H1 (cell line): ENCODE results near the gene RHOH. TPM values are rescaled to one million over a fixed set of nuclear protein-coding genes. Genes with fewer than 3 reads are reported as not detected.

Experiments used
- CBX5 ChIP-seq: fragments of 300-800, 300-1000 bp; sonication (generic); IDR thresholded peaks from 2 replicates; pipeline ENCODE4 v1.7.1; 2016; ENCODE audit warnings: antibody characterized with exemption, low read length, low read depth
- MAX ChIP-seq: IDR thresholded peaks from 2 replicates; pipeline ENCODE4 v1.6.1; 2012; ENCODE audit warnings: inconsistent platforms
- TEAD4 ChIP-seq: IDR thresholded peaks from 2 replicates; pipeline ENCODE4 v1.6.1; 2012; ENCODE audit warnings: low read depth, low read length, inconsistent platforms, mixed read lengths
- polyA plus RNA-seq, 7 experiments: library from polyadenylated mRNA; depleted of rRNA in 3 of 7; stranded (reverse) in 5 of 7; unstranded in 2 of 7; fragments of >200 nt in 5 of 7; fragments of 200-250 nt in 2 of 7; gene quantifications; 1 replicate in 5 of 7; 2 replicates in 1 of 7; 4 replicates in 1 of 7; pipeline versions ENCODE4 v1.2.1 to v1.2.3, GENCODE V29; 2011 to 2013; ENCODE audit warnings: missing spikeins in 2 of 7, mixed read lengths in 2 of 7
- total RNA-seq: library from RNA; stranded (reverse); fragmentation: NEBNext Ultra II Directional; extraction: Animal tissue kit (Norgen Biotek cat#: 25700); gene quantifications from 2 replicates; pipeline ENCODE4 v1.2.1, GENCODE V29; 2021

The RHOH gene
- total and polyA plus RNA-seq, 2 of the 8 experiments (the other 6 are each of a cell fraction or from before 2014, with no cell fraction given), result 5.9 to 6.9 TPM

GRCh38 chr4:40255393-40256281 lies 58.8 kb downstream of the RHOH start (continued):
- no peak for TF ChIP-seq CBX5
- no peak for TF ChIP-seq MAX
- TF ChIP-seq TEAD4, result no peak
